Psoas muscle (tissue), 8 donors: Measurements from ENCODE around the gene CPXM2. TPM values are rescaled to one million over a fixed set of nuclear protein-coding genes. Genes with fewer than 3 reads are reported as not detected.

Source experiments
- ATAC-seq, 4 donors: fragments of 200-7000 bp; cut with Tn5 transposase; one replicate each; pipeline ENCODE4 v1.9.1; 2020; ENCODE audit warnings: moderate library complexity in 3 of 4, mild to moderate bottlenecking in 2 of 4
- DNase-seq, 2 donors: peaks; one replicate each; pipeline ENCODE4 v3.0.0-alpha.2; 2020
- H3K27ac ChIP-seq: fragments of 200-600 bp; one replicate; pipeline ENCODE4 v1.8.0; 2022
- H3K27me3 ChIP-seq, 3 donors: fragments of 200-600 bp in 1 of 3; one replicate each; pipeline versions ENCODE4 v1.6.1 to v1.8.0; 2013 to 2022; ENCODE audit warnings: low read length in 2 of 3, mild to moderate bottlenecking in 2 of 3, moderate library complexity in 1 of 3; ENCODE audit not compliant: insufficient read depth in 3 of 3
- H3K36me3 ChIP-seq, 2 donors: fragments of 200-600 bp in 1 of 2; one replicate each; pipeline versions ENCODE4 v1.6.1 to v1.8.0; 2013 to 2022; ENCODE audit warnings: low read depth in 1 of 2, mild to moderate bottlenecking in 1 of 2, moderate library complexity in 1 of 2; ENCODE audit not compliant: insufficient read depth in 1 of 2
- H3K4me1 ChIP-seq: fragments of 200-600 bp; one replicate; pipeline ENCODE4 v1.8.0; 2022
- H3K4me3 ChIP-seq: fragments of 200-600 bp; one replicate; pipeline ENCODE4 v1.8.0; 2022; ENCODE audit warnings: mild to moderate bottlenecking
- H3K9me3 ChIP-seq: fragments of 200-600 bp; one replicate; pipeline ENCODE4 v1.8.0; 2022
- CTCF ChIP-seq: fragments of 200-600 bp; IDR thresholded peaks from one replicate; pipeline ENCODE4 v1.8.0; 2022; ENCODE audit warnings: antibody characterized with exemption
- WGBS, 3 donors: extraction: QIAGEN DNeasy Blood & Tissue Kit; methylation state at CpG; one replicate each; pipeline versions ENCODE4 v1.1.6 to v1.1.7; 2013; 5-methylcytosine and 5-hydroxymethylcytosine counted together
- intact Hi-C, 2 donors: fragments of 100-400 bp; cut with DNase I; formaldehyde crosslinking; loops; one replicate each; pipeline versions ENCODE4 v1.11.0 to v1.14.2; 2022
- polyA plus RNA-seq, 3 donors: library from polyadenylated mRNA; stranded (reverse); fragments of 200-250 nt; gene quantifications; one replicate each; pipeline ENCODE4 v1.2.3, GENCODE V29; 2013
- total RNA-seq, 4 donors: library from RNA; stranded (reverse); fragmentation: NEBNext Ultra II Directional in 2 of 4; extraction: Animal tissue kit (Norgen Biotek cat#: 25700) in 2 of 4; gene quantifications; one replicate each; pipeline versions ENCODE4 v1.2.1 to v1.2.4, GENCODE V29; 2021 to 2023
- donor health status: healthy with polysubstance abuse.
- donor health status: DM: no; HTN: no; CAD: no; lungs with moderate emphysema.
- donor health status: Bipolar disorder and iron deficiency.
- donor health status: healthy.
- donor health status: DM: yes; HTN: yes; CAD: no.
- donor health status: DM: no; HTN: no; CAD: no.
- donor health status: DM: no; HTN: no; CAD: no.
- donor health status: DM: yes; HTN: yes; CAD: no.

CPXM2 gene
- total and polyA plus RNA-seq, 7 donors = 0.78 to 5.2 (median 1.4) TPM

DNA sequence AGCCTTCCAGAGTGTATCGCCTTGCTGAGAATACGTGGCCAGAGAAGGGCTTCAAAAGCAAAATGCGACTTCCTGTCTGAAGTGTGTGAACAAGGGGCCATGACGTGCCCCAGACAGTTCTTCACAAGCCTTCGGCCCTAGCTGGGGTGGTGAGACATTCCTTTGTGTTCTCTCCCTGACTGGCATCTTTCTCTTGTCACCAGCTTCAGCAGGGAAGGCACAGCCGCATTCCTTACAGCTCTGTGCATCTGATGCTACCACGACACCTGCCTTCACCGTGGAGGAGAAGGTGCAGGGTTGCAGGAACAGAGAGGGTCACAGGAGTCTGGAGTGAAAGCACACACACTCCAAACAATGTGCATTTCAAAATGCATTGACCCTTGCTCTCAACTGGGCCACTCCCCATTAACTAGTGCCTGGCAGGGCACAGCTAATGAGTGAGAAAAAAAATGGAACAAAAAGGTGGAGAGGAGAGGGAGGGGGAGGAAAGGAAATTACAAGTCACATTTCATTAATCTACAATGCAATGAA lies 132.0 kb downstream of the CPXM2 start:
- H3K4me1 ChIP-seq = no peaks in the 10 kb centered on the region
- intact Hi-C loops = no loop called here
- ATAC-seq (no peak), DNase-seq (no peak)
- no peaks in the 10 kb centered on the region for H3K36me3 ChIP-seq
- H3K4me3 ChIP-seq = no peak overlapping the region
- peaks cover 0 to 23% (median 6%) of the 10 kb centered on the region in 3 donors for H3K27me3 ChIP-seq
- no peaks in the 10 kb centered on the region for H3K9me3 ChIP-seq
- TF ChIP-seq CTCF = no peak
- WGBS, 3 donors = 36 to 46% (median 46%) methylated on average over 8 of the region's 8 CpGs
- no peak overlapping the region for H3K27ac ChIP-seq

- DNase-seq = no peak
- 41 to 47% (median 47%) methylated on average over 7 of the region's 7 CpGs for WGBS, 3 donors
- no peak overlapping the region for H3K27ac ChIP-seq
- H3K4me1 ChIP-seq = no peaks in the 10 kb centered on the region
- H3K9me3 ChIP-seq = no peaks in the 10 kb centered on the region
- intact Hi-C loops = no loop called here
- no peak for ATAC-seq
- H3K27me3 ChIP-seq = peaks cover 0 to 18% (median 6%) of the 10 kb centered on the region in 3 donors
- H3K4me3 ChIP-seq = no peak overlapping the region
- TF ChIP-seq CTCF = no peak
- no peaks in the 10 kb centered on the region for H3K36me3 ChIP-seq
Measured at GRCh38 chr10:123759041-123759440, 132.6 kb downstream of the CPXM2 start.

DNA sequence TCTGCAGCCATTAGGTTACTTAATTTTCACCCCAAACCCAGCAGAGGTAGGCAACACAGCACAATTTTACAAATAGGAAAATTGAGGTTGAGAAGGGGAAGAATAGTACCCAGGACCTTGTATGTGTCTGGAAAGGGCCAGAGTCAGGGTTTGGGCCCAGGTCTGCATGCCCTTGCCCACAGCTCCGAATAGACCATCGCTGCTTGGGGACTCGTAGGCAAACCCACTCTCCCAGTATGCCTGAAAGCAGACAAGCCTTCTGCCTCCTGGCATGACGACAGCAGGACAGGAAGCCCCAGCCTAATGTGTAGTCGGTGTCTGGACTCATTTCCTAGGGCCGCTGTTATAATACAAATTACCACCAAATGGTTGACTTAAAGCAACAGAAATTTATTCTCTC lies 133.8 kb downstream of the CPXM2 start:
- Histone ChIP-seq H3K36me3 (no peaks in the 10 kb centered on the region), H3K4me3 (no peak overlapping the region), H3K27me3 (peaks cover 0 to 10% (median 6%) of the 10 kb centered on the region in 3 donors), H3K9me3 (no peaks in the 10 kb centered on the region), H3K27ac (no peak overlapping the region), H3K4me1 (no peaks in the 10 kb centered on the region)
- DNase-seq (no peak), ATAC-seq (no peak)
- TF ChIP-seq CTCF = no peak
- WGBS, 3 donors = 60 to 74% (median 72%) methylated on average over 6 of the region's 6 CpGs
- intact Hi-C loops = no loop called here

DNA sequence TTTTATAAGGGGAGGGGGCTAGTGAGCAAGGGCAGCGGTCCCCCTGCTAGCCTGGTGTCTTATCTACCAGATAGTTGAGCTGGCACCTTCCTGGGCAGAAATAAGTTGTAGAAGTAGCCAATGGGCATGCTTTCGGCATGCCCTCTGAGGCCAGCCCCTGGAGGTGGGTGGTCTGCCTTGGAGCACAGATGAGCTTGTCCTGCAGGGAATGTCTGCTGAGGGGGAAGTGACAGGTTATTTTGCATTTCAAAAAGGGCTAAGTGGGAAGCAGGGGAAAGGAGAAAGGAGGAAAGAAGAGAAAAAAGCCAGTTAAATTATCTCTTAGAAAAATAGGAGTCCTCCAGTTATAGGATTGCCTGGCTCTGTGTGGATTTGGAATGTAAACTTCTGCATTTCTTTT lies 136.5 kb downstream of the CPXM2 start:
- WGBS, 3 donors = 47 to 62% (median 54%) methylated on average over 2 of the region's 2 CpGs
- peaks cover 0 to 5% (median 2%) of the 10 kb centered on the region in 3 donors for H3K27me3 ChIP-seq
- no peak overlapping the region for H3K27ac ChIP-seq
- H3K9me3 ChIP-seq = no peaks in the 10 kb centered on the region
- intact Hi-C loops = no loop called here
- no peaks in the 10 kb centered on the region for H3K36me3 ChIP-seq
- DNase-seq = no peak
- no peak for TF ChIP-seq CTCF
- no peak overlapping the region for H3K4me3 ChIP-seq
- no peaks in the 10 kb centered on the region for H3K4me1 ChIP-seq
- ATAC-seq = no peak

DNA sequence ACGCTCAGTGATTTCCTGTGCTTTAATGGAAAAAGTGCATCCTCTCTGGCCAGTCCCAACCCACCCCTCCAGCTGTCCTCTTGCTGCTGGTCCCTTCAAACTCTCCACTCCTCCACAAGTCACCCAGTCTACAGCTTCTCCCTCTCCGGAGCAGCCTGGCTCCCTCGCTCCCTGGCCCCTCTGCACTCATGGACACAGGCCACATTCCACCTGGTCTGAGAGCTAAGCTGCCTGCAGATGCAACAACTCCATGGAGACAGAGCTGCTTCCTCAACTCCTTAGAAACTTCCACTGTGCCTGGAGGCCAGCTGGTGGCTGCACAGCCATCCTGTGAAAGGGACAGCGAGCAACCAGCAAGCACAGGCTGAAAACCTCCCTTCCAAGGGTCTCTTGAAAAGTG lies 137.5 kb downstream of the CPXM2 start:
- ATAC-seq = no peak

More for the DNA sequence above, 137.5 kb downstream of the CPXM2 start:
- no peak overlapping the region for H3K4me3 ChIP-seq
- WGBS, 3 donors = 63 to 74% (median 69%) methylated on average over 4 of the region's 4 CpGs
- peaks cover 0 to 5% (median 0%) of the 10 kb centered on the region in 3 donors for H3K27me3 ChIP-seq
- H3K9me3 ChIP-seq = no peaks in the 10 kb centered on the region
- DNase-seq = no peak
- no peak for TF ChIP-seq CTCF
- H3K4me1 ChIP-seq = no peaks in the 10 kb centered on the region
- intact Hi-C loops = no loop called here
- H3K36me3 ChIP-seq = no peaks in the 10 kb centered on the region
- H3K27ac ChIP-seq = no peak overlapping the region
